Measurements from ENCODE around the gene PDAP1. TPM values are rescaled to one million over a fixed set of nuclear protein-coding genes. Genes with fewer than 3 reads are reported as not detected.

Gene PDAP1
- total and polyA plus RNA-seq, 9 of the 15 experiments (the other 6 are each of a cell fraction or from before 2014, with no cell fraction given) = 10.2 to 315 (median 129) TPM

DNA sequence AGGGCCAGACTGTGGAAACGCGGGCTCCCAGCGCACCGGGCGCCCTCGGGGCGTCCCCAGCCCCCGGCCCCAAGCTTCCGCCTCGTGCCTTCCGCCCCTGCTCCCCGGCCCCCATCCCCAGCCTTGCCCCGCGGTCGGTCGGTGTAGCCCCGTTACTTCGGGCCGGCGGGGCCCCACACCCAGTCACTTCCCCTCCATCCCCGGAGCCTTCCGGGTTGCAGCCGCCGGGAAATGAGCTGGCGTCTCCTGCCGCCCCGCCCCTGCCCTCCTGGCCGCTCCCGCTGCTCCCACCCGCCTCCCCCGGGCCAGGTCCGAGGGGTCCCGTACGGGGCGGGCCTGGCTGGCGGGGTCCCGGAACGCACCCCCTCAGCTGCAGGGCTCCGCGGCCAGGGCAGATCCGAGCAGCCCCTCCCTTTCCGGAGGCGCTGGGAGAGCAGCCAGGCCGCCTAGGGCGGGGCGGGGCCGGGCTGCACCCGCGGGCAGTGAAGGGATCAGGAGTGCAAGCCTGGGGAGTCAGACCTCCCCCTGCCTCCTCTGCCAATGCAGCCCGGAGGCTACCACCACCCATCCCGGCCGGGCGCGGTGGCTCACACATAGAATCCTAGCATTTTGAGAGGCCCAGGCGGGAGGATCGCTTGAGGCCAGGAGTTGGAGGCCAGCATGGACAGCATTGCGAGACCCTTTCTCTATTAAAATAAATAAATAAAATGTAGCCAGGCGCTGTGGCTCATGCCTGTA lies 33.2 kb downstream of the PDAP1 start (continued):
- no peak for TF ChIP-seq ZNF318 (IDR thresholded peaks at IDR 0.05; ENCODE audit: borderline replicate concordance in 1 of 2, low read depth in 1 of 2)
- no peak for TF ChIP-seq ZNF584 (CRISPR knock-in tag; IDR thresholded peaks at IDR 0.05; ENCODE audit: low read depth)
- TF ChIP-seq, protein P1, sequence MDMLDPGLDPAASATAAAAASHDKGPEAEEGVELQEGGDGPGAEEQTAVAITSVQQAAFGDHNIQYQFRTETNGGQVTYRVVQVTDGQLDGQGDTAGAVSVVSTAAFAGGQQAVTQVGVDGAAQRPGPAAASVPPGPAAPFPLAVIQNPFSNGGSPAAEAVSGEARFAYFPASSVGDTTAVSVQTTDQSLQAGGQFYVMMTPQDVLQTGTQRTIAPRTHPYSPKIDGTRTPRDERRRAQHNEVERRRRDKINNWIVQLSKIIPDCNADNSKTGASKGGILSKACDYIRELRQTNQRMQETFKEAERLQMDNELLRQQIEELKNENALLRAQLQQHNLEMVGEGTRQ (CRISPR knock-in tag; IDR thresholded peaks at IDR 0.05) = no peak; the same call in 1 of the 2 replicates
- no peak for TF ChIP-seq ZNF766 (CRISPR knock-in tag; conservative IDR thresholded peaks at IDR 0.05)
- no peak for TF ChIP-seq HDAC6 (IDR thresholded peaks at IDR 0.05; ENCODE audit: low read depth, low read length)
- TF ChIP-seq, protein P2, sequence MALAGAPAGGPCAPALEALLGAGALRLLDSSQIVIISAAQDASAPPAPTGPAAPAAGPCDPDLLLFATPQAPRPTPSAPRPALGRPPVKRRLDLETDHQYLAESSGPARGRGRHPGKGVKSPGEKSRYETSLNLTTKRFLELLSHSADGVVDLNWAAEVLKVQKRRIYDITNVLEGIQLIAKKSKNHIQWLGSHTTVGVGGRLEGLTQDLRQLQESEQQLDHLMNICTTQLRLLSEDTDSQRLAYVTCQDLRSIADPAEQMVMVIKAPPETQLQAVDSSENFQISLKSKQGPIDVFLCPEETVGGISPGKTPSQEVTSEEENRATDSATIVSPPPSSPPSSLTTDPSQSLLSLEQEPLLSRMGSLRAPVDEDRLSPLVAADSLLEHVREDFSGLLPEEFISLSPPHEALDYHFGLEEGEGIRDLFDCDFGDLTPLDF (CRISPR knock-in tag; IDR thresholded peaks at IDR 0.05) = no peak
- TF ChIP-seq STAT6 (CRISPR knock-in tag; IDR thresholded peaks at IDR 0.05) = no peak

All from K562 (cell line).